ENCODE results near the gene UXS1. TPM values are rescaled to one million over a fixed set of nuclear protein-coding genes. Genes with fewer than 3 reads are reported as not detected.

Gene UXS1
- total RNA-seq, 5 donors from 2014 or later (not counting 1 experiment from before 2014, with no cell fraction given) = 90.8 to 167 (median 145) TPM

DNA sequence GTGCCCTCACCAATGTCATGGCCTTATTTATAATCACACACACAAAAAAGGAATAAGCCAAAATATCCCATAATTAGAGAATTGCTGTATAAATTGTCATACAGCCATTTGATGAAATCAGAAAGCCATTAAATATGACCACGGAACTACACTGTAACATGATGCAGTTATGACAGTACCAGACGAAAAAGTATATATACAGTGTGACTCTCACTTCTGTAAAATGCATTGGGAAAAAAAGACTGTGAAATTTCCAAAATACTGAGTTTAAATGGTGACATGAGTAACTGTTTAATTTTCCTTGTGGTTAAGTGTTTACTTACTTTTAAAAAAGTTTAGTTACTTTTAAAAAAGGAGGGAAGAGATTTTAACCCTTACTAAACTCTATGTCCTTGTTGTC, 25.4 kb downstream of the UXS1 start:
- Histone ChIP-seq H3K9me3 (no peaks in the 10 kb centered on the region), H3K27me3 (replicated peaks in 1 of 2; ENCODE audit: control insufficient read depth in 2 of 2, extremely low read depth in 1 of 2, insufficient read depth in 2 of 2, low read length in 1 of 2) (no peaks in the 10 kb centered on the region), H3K4me3 (ENCODE audit: control insufficient read depth in 1 of 2, extremely low read depth in 1 of 2, low read length in 1 of 2) (no peak overlapping the region), H3K4me1 (ENCODE audit: control insufficient read depth in 1 of 2, extremely low read depth in 1 of 2, insufficient read depth in 2 of 2, low read length in 2 of 2) (peaks cover 37 to 48% of the 10 kb centered on the region in 2 experiments), H3K27ac (ENCODE audit: low read length) (no peak overlapping the region), H3K36me3 (ENCODE audit: control insufficient read depth in 2 of 2, extremely low read depth in 1 of 2, insufficient read depth in 1 of 2, low read length in 1 of 2) (peaks cover 0 to 4% of the 10 kb centered on the region in 2 donors)
- ATAC-seq (replicated peaks in 1 of 4) (no peak), DNase-seq (no peak)
- ChIA-PET POLR2A (no interaction called here), CTCF (no interaction called here)
- H3K27ac Mint-ChIP-seq = peak overlapping the region; percentile 49 to 69
- H3K9me3 Mint-ChIP-seq = no peaks in the 10 kb centered on the region
- no CpG with 5 or more reads among the region's 2 CpGs for WGBS (ENCODE audit: insufficient coverage)
- peaks cover 81 to 90% (median 85%) of the 10 kb centered on the region in 3 donors for H3K4me1 Mint-ChIP-seq
- no peak overlapping the region for H3K4me3 Mint-ChIP-seq
- no peaks in the 10 kb centered on the region for H3K27me3 Mint-ChIP-seq
- H3K36me3 Mint-ChIP-seq = peaks cover 14% of the 10 kb centered on the region

DNA sequence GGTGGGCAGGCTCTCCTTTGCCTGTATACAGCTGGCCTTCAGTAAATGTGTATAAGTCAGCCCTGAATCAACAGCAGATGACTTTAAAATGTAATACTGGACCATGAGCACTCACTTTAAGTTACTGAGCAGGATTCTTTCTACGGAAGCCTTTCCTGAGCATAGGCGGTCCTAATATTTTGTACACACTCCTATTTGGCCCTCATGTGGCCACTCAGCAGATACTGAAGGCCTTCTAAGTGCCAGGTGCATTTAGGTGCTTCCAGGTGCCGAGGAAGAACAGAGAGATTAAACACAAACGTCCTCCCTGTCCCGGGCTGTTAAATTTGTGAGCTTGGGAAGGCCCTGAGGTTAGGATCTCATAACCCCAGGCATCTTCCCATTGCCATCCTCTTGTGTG, 27.0 kb downstream of the UXS1 start:
- ChIA-PET CTCF (interaction anchor here (0.5 to 1.4 kb wide), 8 partner anchors 8 to 469 kb away, joined by 3 to 15 read pairs (median 5); no protein-coding TSS in a partner anchor), POLR2A (no interaction called here)
- peaks cover 83 to 93% (median 90%) of the 10 kb centered on the region in 3 donors for H3K4me1 Mint-ChIP-seq
- no peaks in the 10 kb centered on the region for H3K27me3 ChIP-seq (replicated peaks in 1 of 2; ENCODE audit: control insufficient read depth in 2 of 2, extremely low read depth in 1 of 2, insufficient read depth in 2 of 2, low read length in 1 of 2)
- DNase-seq (no peak), ATAC-seq (replicated peaks in 1 of 4) (no peak)
- H3K27ac Mint-ChIP-seq = peak overlapping the region; percentile 90 to 99
- no peaks in the 10 kb centered on the region for H3K9me3 Mint-ChIP-seq
- H3K27me3 Mint-ChIP-seq = no peaks in the 10 kb centered on the region
- no peaks in the 10 kb centered on the region for H3K9me3 ChIP-seq
- H3K4me3 ChIP-seq (ENCODE audit: control insufficient read depth in 1 of 2, extremely low read depth in 1 of 2, low read length in 1 of 2) = no peak overlapping the region
- peaks cover 42 to 46% of the 10 kb centered on the region in 2 experiments for H3K4me1 ChIP-seq (ENCODE audit: control insufficient read depth in 1 of 2, extremely low read depth in 1 of 2, insufficient read depth in 2 of 2, low read length in 2 of 2)
- WGBS (ENCODE audit: insufficient coverage) = 100% methylated on average over 2 of the region's 5 CpGs
- peaks cover 18% of the 10 kb centered on the region for H3K36me3 Mint-ChIP-seq
- H3K27ac ChIP-seq (ENCODE audit: low read length) = peak overlapping the region; percentile 28
- peak overlapping the region in 1 of 3 donors; percentile 0 for H3K4me3 Mint-ChIP-seq
- peaks cover 0 to 5% of the 10 kb centered on the region in 2 donors for H3K36me3 ChIP-seq (ENCODE audit: control insufficient read depth in 2 of 2, extremely low read depth in 1 of 2, insufficient read depth in 1 of 2, low read length in 1 of 2)

DNA sequence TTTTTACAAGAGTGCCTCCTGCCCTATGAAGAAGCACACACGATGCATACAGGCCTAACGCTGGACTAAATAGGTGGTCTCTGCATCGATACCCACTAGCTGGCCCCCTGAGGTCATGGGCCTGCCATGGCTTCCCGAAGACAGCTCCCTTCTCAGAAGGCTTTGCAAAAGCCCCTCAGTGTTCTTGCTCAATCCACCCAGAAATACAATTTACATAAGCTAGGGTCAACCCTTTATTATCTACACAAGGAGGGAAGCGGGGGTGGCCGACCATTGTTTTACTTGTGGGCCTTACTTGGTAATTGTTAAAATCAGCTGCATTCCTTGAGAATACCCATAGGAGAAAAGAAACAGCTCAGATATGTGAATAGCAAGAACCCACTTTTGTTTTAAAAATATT, 28.5 kb downstream of the UXS1 start:
- POLR2A ChIA-PET = interaction anchor here in 1 of 2 donors (0.6 to 1.5 kb wide), 2 partner anchors 10 to 103 kb away, joined by 3 to 6 read pairs; no protein-coding TSS in a partner anchor
- ATAC-seq (replicated peaks in 1 of 4) (no peak), DNase-seq (no peak)
- H3K9me3 ChIP-seq = no peaks in the 10 kb centered on the region
- H3K27me3 ChIP-seq (replicated peaks in 1 of 2; ENCODE audit: control insufficient read depth in 2 of 2, extremely low read depth in 1 of 2, insufficient read depth in 2 of 2, low read length in 1 of 2) = no peaks in the 10 kb centered on the region
- 92% methylated on average over 2 of the region's 6 CpGs for WGBS (ENCODE audit: insufficient coverage)
- H3K27me3 Mint-ChIP-seq = no peaks in the 10 kb centered on the region
- peaks cover 52 to 58% of the 10 kb centered on the region in 2 experiments for H3K4me1 ChIP-seq (ENCODE audit: control insufficient read depth in 1 of 2, extremely low read depth in 1 of 2, insufficient read depth in 2 of 2, low read length in 2 of 2)
- peaks cover 0 to 5% of the 10 kb centered on the region in 2 donors for H3K36me3 ChIP-seq (ENCODE audit: control insufficient read depth in 2 of 2, extremely low read depth in 1 of 2, insufficient read depth in 1 of 2, low read length in 1 of 2)
- peak overlapping the region; percentile 99 to 100 for H3K27ac Mint-ChIP-seq
- H3K36me3 Mint-ChIP-seq = peaks cover 18% of the 10 kb centered on the region
- no peaks in the 10 kb centered on the region for H3K9me3 Mint-ChIP-seq
- H3K4me3 ChIP-seq (ENCODE audit: control insufficient read depth in 1 of 2, extremely low read depth in 1 of 2, low read length in 1 of 2) = no peak overlapping the region
- H3K4me3 Mint-ChIP-seq = peak overlapping the region in 1 of 3 donors; percentile 90
- CTCF ChIA-PET = no interaction called here
- peaks cover 88 to 97% (median 95%) of the 10 kb centered on the region in 3 donors for H3K4me1 Mint-ChIP-seq
- peak overlapping the region; percentile 34 for H3K27ac ChIP-seq (ENCODE audit: low read length)

DNA sequence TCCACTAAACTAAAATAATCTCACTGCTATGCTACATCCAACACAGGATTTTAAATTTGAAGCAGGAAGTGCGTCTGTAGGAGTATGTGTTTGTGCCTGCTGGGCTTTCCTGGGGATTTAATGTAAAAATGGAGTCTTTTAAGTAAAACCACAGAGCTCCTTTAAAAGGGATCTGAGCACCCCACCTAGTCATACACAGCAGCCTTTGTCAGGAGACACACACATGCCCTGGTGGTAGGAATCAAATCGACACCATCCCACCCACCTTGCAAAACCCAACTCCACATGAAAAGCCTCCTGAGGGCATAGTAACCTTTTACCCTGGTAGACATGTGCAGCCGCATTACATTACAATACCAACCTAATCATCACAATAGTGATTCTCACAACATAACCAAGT, 29.1 kb downstream of the UXS1 start:
- peak overlapping the region in 2 of 3 donors; percentile 15 to 90 for H3K4me3 Mint-ChIP-seq
- CTCF ChIA-PET = interaction anchor here in 1 of 2 donors (0.5 kb wide), 1 partner anchor 417 kb away, joined by 5 read pairs; no protein-coding TSS in a partner anchor
- Histone ChIP-seq H3K4me3 (ENCODE audit: control insufficient read depth in 1 of 2, extremely low read depth in 1 of 2, low read length in 1 of 2) (no peak overlapping the region), H3K27ac (ENCODE audit: low read length) (peak overlapping the region; percentile 34), H3K9me3 (no peaks in the 10 kb centered on the region), H3K27me3 (replicated peaks in 1 of 2; ENCODE audit: control insufficient read depth in 2 of 2, extremely low read depth in 1 of 2, insufficient read depth in 2 of 2, low read length in 1 of 2) (no peaks in the 10 kb centered on the region), H3K36me3 (ENCODE audit: control insufficient read depth in 2 of 2, extremely low read depth in 1 of 2, insufficient read depth in 1 of 2, low read length in 1 of 2) (peaks cover 0 to 5% of the 10 kb centered on the region in 2 donors), H3K4me1 (ENCODE audit: control insufficient read depth in 1 of 2, extremely low read depth in 1 of 2, insufficient read depth in 2 of 2, low read length in 2 of 2) (peaks cover 54 to 62% of the 10 kb centered on the region in 2 experiments)
- no CpG with 5 or more reads among the region's 3 CpGs for WGBS (ENCODE audit: insufficient coverage)
- H3K27me3 Mint-ChIP-seq = no peaks in the 10 kb centered on the region
- DNase-seq = no peak
- H3K9me3 Mint-ChIP-seq = no peaks in the 10 kb centered on the region
- POLR2A ChIA-PET = interaction anchor here in 1 of 2 donors (0.5 to 1.5 kb wide), 2 partner anchors 10 to 82 kb away, joined by 3 to 6 read pairs; no protein-coding TSS in a partner anchor
- no peak for ATAC-seq (replicated peaks in 1 of 4)
- H3K36me3 Mint-ChIP-seq = peaks cover 18% of the 10 kb centered on the region
- H3K27ac Mint-ChIP-seq = peak overlapping the region; percentile 99 to 100
- peaks cover 88 to 95% (median 94%) of the 10 kb centered on the region in 3 donors for H3K4me1 Mint-ChIP-seq

DNA sequence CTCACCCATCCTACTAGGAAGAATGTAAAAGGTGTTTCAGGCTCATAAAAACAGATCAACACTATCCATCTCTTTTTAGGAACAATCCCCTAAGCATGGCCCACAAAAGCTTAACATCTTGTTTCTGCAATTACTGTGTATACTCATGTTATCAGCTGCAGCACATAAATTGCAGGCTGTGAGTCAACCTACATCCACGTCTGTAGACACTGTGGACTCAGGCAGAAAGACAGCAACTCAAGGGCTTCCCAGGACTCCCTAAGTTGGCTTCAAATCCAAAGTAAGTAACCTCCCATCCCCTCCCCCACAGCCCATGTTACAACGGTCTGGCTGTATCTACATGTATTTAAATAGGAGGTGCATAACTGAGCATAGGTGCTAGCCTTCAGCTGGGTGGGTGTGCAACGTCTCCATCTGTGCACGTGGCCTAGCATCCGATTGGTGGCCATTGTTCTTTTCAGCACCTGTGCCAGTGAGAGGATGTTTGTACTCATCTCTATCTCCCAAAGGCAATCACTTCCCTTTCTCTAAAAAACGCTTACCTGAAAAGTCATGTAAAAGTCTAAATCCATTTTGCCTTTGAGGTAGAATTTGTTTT, 30.1 kb downstream of the UXS1 start:
- Histone ChIP-seq H3K27ac (ENCODE audit: low read length) (peak overlapping the region; percentile 34), H3K4me1 (ENCODE audit: control insufficient read depth in 1 of 2, extremely low read depth in 1 of 2, insufficient read depth in 2 of 2, low read length in 2 of 2) (peaks cover 57 to 70% of the 10 kb centered on the region in 2 experiments), H3K27me3 (replicated peaks in 1 of 2; ENCODE audit: control insufficient read depth in 2 of 2, extremely low read depth in 1 of 2, insufficient read depth in 2 of 2, low read length in 1 of 2) (no peaks in the 10 kb centered on the region), H3K36me3 (ENCODE audit: control insufficient read depth in 2 of 2, extremely low read depth in 1 of 2, insufficient read depth in 1 of 2, low read length in 1 of 2) (peaks cover 0 to 5% of the 10 kb centered on the region in 2 donors), H3K4me3 (ENCODE audit: control insufficient read depth in 1 of 2, extremely low read depth in 1 of 2, low read length in 1 of 2) (no peak overlapping the region), H3K9me3 (no peaks in the 10 kb centered on the region)
- Mint-ChIP-seq H3K9me3 (no peaks in the 10 kb centered on the region), H3K4me1 (peaks cover 88 to 91% (median 91%) of the 10 kb centered on the region in 3 donors), H3K4me3 (peak overlapping the region; percentile 10 to 90 (median 15)), H3K36me3 (peaks cover 22% of the 10 kb centered on the region), H3K27me3 (no peaks in the 10 kb centered on the region), H3K27ac (peak overlapping the region; percentile 99 to 100)
- ChIA-PET CTCF (no interaction called here), POLR2A (no interaction called here)
- DNase-seq = no peak
- WGBS (ENCODE audit: insufficient coverage) = no CpG with 5 or more reads among the region's 6 CpGs
- no peak for ATAC-seq (replicated peaks in 1 of 4)

DNA sequence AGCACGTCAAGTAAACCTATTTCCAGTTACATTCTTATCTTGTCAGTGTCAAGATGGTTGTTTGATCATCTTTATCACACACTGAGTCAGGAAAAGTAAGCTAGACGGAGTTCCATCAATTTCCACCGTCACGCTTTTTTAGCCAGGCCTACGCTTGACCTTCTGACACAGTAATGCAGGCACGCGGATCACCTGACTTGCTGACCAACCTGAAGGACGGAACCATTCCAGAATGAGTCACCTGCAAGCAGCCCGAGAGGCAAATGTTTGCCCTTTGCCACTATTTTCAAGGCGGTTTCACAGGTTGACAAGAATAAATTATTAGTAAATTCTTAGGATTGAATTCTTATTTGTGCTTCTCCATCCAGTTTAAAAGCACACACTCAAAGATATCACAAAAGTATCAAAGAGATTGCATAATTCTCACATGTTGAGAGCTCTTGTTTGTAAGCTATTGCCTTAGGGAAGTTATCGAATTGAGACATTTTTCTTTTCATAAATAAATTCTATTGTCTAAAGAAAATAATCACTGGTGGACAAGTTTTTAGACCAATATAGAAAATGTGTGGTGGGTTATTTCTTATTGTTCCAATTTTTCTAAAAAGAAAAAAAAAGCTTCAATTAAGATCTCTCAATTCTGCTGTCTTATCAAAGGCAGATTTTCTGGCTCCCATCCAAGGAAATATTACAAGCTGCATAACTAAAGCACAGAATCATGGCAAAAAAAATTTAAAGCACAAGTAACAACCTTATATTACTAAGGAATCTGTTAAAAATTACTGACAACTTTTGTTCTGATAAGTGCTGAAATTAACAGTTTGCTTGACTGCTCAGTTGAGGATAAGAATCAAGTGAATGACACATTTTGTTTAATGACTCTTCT, 31.9 kb downstream of the UXS1 start:
- Histone ChIP-seq H3K27ac (ENCODE audit: low read length) (peak overlapping the region; percentile 86), H3K4me1 (ENCODE audit: control insufficient read depth in 1 of 2, extremely low read depth in 1 of 2, insufficient read depth in 2 of 2, low read length in 2 of 2) (peaks cover 63 to 87% of the 10 kb centered on the region in 2 experiments), H3K36me3 (ENCODE audit: control insufficient read depth in 2 of 2, extremely low read depth in 1 of 2, insufficient read depth in 1 of 2, low read length in 1 of 2) (peaks cover 0 to 9% of the 10 kb centered on the region in 2 donors), H3K4me3 (ENCODE audit: control insufficient read depth in 1 of 2, extremely low read depth in 1 of 2, low read length in 1 of 2) (no peak overlapping the region), H3K9me3 (no peaks in the 10 kb centered on the region), H3K27me3 (replicated peaks in 1 of 2; ENCODE audit: control insufficient read depth in 2 of 2, extremely low read depth in 1 of 2, insufficient read depth in 2 of 2, low read length in 1 of 2) (no peaks in the 10 kb centered on the region)
- peaks cover 38% of the 10 kb centered on the region for H3K36me3 Mint-ChIP-seq
- H3K27me3 Mint-ChIP-seq = no peaks in the 10 kb centered on the region
- ChIA-PET POLR2A (no interaction called here), CTCF (interaction anchor here (0.5 to 0.6 kb wide), 2 partner anchors 363 to 585 kb away, joined by 3 to 4 read pairs; no protein-coding TSS in a partner anchor)
- peak overlapping the region in 1 of 3 donors; percentile 90 for H3K4me3 Mint-ChIP-seq
- H3K4me1 Mint-ChIP-seq = peaks cover 93 to 96% (median 93%) of the 10 kb centered on the region in 3 donors
- 100% methylated on average over 5 of the region's 11 CpGs for WGBS (ENCODE audit: insufficient coverage)
- H3K9me3 Mint-ChIP-seq = no peaks in the 10 kb centered on the region
- ATAC-seq (replicated peaks in 1 of 4) = no peak
- H3K27ac Mint-ChIP-seq = peak overlapping the region; percentile 99 to 100
- DNase-seq = peak in 1 of 35 experiments; percentile 58

Data from T-cell (primary cell).